Measurements from ENCODE around the gene EXTL2. TPM values are rescaled to one million over a fixed set of nuclear protein-coding genes. Genes with fewer than 3 reads are reported as not detected.

Gene EXTL2
- total and polyA plus RNA-seq, 9 of the 15 experiments (the other 6 are each of a cell fraction or from before 2014, with no cell fraction given) = 8.5 to 40.7 (median 26.0) TPM

DNA sequence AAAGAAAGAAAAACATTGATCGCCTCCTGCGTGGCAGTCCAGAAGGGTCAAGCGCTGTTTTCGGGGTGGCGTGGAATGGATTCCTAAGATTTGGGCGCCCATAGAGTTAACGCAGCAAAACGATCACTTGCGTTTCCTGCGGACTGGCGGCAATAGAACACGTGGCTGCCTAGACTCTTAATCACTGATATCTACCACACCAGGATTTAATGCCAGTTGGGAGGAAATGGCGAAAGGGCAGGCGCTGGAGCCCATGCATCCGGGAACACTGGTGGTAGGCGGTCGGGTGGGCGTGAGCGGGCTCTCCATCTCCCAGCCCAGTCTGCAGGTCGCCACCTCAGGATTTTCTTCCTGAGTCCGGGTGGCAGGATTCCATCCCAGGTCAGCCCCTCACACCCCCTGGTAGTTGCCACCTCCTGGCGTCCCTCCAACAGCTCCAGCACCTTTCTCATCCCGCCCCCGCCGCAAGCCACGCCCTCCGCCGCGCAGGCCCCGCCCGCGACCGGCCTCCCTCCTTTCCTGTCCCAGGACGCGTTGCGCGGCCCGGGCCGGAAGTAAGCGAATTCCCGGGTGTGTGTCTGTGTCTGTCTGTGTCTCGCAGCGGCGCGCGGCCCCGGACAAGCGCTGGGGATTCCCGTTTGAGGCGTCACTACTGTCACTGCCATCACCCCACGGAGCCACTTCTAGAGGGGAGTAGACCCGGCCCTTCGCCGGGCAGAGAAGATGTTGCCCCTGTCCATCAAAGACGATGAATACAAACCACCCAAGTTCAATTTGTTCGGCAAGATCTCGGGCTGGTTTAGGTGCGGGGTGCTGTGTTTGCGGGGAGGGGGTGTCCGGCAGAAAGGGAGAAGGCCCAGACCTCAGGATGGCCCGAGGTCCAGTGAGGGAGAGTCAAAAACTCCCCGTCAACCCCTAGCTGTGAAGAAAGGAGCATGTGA, 1.2 kb upstream of the EXTL2 start, which contains the start of gene SLC30A7 (continued):
- TF ChIP-seq SRSF3 (IDR thresholded peaks at IDR 0.05; ENCODE audit: insufficient read depth, low read length) (no peak), NFIC (IDR thresholded peaks at IDR 0.05) (peak; percentile 92), CHCHD3 (CRISPR knock-in tag; IDR thresholded peaks at IDR 0.05) (no peak), ETV5 (CRISPR knock-in tag; IDR thresholded peaks at IDR 0.05; ENCODE audit: low read depth) (peak; percentile 90), KDM5B (IDR thresholded peaks at IDR 0.05; ENCODE audit: insufficient replicate concordance, low read depth, low read length) (peak; percentile 13), PHF8 (IDR thresholded peaks at IDR 0.05; ENCODE audit: borderline replicate concordance, low read length) (peak; percentile 77; the same call in 1 of the 2 replicates), ZNF184 (CRISPR knock-in tag; IDR thresholded peaks at IDR 0.05) (no peak), HCFC1 (IDR thresholded peaks at IDR 0.05; ENCODE audit: low read depth, low read length) (0 out of 2 replicates have a peak, but pooled peaks have one; percentile 23), HDAC1 (IDR thresholded peaks at IDR 0.05) (peak in 1 of 2 experiments; percentile 51; a peak in 2 of 4 replicates), ZBTB7A (IDR thresholded peaks at IDR 0.05; ENCODE audit: borderline replicate concordance, control insufficient read depth, low read depth, low read length) (peak; percentile 0; the same call in 1 of the 2 replicates), DDX20 (tag; IDR thresholded peaks at IDR 0.05; ENCODE audit: low read depth) (no peak), RBFOX2 (IDR thresholded peaks at IDR 0.05; ENCODE audit: low read depth, low read length) (peak; percentile 94), YBX1 (IDR thresholded peaks at IDR 0.05) (no peak), ZNF316 (IDR thresholded peaks at IDR 0.05) (no peak), CXXC5 (CRISPR knock-in tag; IDR thresholded peaks at IDR 0.05) (peak; percentile 58; the same call in 1 of the 2 replicates), SOX6 (IDR thresholded peaks at IDR 0.05) (peak; percentile 23; the same call in 1 of the 2 replicates), HNRNPL (IDR thresholded peaks at IDR 0.05; ENCODE audit: low read depth, low read length) (peak; percentile 74; the same call in 1 of the 2 replicates), ZNF766 (CRISPR knock-in tag; conservative IDR thresholded peaks at IDR 0.05) (0 out of 2 replicates have a peak, but pooled peaks have one; percentile 9), RBBP5 (IDR thresholded peaks at IDR 0.05; ENCODE audit: borderline replicate concordance, insufficient read depth, low read length, poor library complexity, severe bottlenecking) (peak; percentile 79)
- TF ChIP-seq, protein P1, sequence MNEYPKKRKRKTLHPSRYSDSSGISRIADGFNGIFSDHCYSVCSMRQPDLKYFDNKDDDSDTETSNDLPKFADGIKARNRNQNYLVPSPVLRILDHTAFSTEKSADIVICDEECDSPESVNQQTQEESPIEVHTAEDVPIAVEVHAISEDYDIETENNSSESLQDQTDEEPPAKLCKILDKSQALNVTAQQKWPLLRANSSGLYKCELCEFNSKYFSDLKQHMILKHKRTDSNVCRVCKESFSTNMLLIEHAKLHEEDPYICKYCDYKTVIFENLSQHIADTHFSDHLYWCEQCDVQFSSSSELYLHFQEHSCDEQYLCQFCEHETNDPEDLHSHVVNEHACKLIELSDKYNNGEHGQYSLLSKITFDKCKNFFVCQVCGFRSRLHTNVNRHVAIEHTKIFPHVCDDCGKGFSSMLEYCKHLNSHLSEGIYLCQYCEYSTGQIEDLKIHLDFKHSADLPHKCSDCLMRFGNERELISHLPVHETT (CRISPR knock-in tag; conservative IDR thresholded peaks at IDR 0.05 in 1 of 2, IDR thresholded peaks at IDR 0.05 in 1 of 2) = peak in 1 of 2 experiments; percentile 14; a peak in 1 of 4 replicates
- TF ChIP-seq, protein P2, sequence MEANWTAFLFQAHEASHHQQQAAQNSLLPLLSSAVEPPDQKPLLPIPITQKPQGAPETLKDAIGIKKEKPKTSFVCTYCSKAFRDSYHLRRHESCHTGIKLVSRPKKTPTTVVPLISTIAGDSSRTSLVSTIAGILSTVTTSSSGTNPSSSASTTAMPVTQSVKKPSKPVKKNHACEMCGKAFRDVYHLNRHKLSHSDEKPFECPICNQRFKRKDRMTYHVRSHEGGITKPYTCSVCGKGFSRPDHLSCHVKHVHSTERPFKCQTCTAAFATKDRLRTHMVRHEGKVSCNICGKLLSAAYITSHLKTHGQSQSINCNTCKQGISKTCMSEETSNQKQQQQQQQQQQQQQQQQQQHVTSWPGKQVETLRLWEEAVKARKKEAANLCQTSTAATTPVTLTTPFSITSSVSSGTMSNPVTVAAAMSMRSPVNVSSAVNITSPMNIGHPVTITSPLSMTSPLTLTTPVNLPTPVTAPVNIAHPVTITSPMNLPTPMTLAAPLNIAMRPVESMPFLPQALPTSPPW (CRISPR knock-in tag; IDR thresholded peaks at IDR 0.05) = peak; percentile 77
